ENCODE measurements around the gene GTF2IRD1.

GRCh38 chr7:74424291-74424880 is 29.3 kb upstream of the GTF2IRD1 start:
- TF ChIP-seq, protein P1, sequence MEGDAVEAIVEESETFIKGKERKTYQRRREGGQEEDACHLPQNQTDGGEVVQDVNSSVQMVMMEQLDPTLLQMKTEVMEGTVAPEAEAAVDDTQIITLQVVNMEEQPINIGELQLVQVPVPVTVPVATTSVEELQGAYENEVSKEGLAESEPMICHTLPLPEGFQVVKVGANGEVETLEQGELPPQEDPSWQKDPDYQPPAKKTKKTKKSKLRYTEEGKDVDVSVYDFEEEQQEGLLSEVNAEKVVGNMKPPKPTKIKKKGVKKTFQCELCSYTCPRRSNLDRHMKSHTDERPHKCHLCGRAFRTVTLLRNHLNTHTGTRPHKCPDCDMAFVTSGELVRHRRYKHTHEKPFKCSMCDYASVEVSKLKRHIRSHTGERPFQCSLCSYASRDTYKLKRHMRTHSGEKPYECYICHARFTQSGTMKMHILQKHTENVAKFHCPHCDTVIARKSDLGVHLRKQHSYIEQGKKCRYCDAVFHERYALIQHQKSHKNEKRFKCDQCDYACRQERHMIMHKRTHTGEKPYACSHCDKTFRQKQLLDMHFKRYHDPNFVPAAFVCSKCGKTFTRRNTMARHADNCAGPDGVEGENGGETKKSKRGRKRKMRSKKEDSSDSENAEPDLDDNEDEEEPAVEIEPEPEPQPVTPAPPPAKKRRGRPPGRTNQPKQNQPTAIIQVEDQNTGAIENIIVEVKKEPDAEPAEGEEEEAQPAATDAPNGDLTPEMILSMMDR (conservative IDR thresholded peaks at IDR 0.05; ENCODE audit: low read depth, low read length) = no peak
- TF ChIP-seq EZH2phosphoT487 (IDR thresholded peaks at IDR 0.05; ENCODE audit: borderline replicate concordance, low read length) (no peak), EZH2 (IDR thresholded peaks at IDR 0.05; ENCODE audit: low read length, unreplicated experiment) (no peak)

Data from PC-3 (cell line).